Natural killer cell (primary cell): ENCODE measurements around the gene RAMP1. TPM values are rescaled to one million over a fixed set of nuclear protein-coding genes. Genes with fewer than 3 reads are reported as not detected.

Source experiments
- ATAC-seq, 3 donors: fragments of 150-1000 bp in 2 of 3; fragments of 200-7000 bp in 1 of 3; cut with Tn5 transposase; 1 replicate in 1 of 3; 2 replicates in 2 of 3; pipeline ENCODE4 v1.10.0; 2021; ENCODE audit warnings: mild to moderate bottlenecking in 2 of 3, moderate library complexity in 2 of 3
- DNase-seq, 2 donors: peaks; one replicate each; pipeline versions ENCODE4 v3.0.0 to v3.0.0-alpha.2; 2013 to 2021; ENCODE audit warnings: mixed read lengths in 1 of 2
- H3K27ac ChIP-seq: one replicate; pipeline ENCODE4 v1.5.1; 2013; ENCODE audit warnings: mild to moderate bottlenecking, low read length
- H3K27me3 ChIP-seq: one replicate; pipeline ENCODE4 v1.6.1; 2013; ENCODE audit warnings: low read length; ENCODE audit not compliant: control insufficient read depth, insufficient read depth
- H3K36me3 ChIP-seq: one replicate; pipeline ENCODE4 v1.6.1; 2013; ENCODE audit warnings: low read length; ENCODE audit not compliant: control insufficient read depth, insufficient read depth
- H3K4me1 ChIP-seq: one replicate; pipeline ENCODE4 v1.6.1; 2013; ENCODE audit warnings: low read length; ENCODE audit not compliant: control insufficient read depth, insufficient read depth
- H3K4me3 ChIP-seq: one replicate; pipeline ENCODE4 v1.5.1; 2013; ENCODE audit warnings: low read length
- H3K9me3 ChIP-seq: one replicate; pipeline ENCODE4 v1.6.1; 2013; ENCODE audit warnings: low read length; ENCODE audit not compliant: control insufficient read depth, insufficient read depth
- H3K27ac Mint-ChIP-seq, 2 donors: one replicate each; pipeline ENCODE4 v1.8.0; 2022; ENCODE audit warnings: mild to moderate bottlenecking in 2 of 2, mixed read lengths in 2 of 2, moderate library complexity in 1 of 2
- H3K27me3 Mint-ChIP-seq, 2 donors: one replicate each; pipeline ENCODE4 v1.8.0; 2022; ENCODE audit warnings: low read depth in 2 of 2, mixed read lengths in 2 of 2
- H3K36me3 Mint-ChIP-seq: one replicate; pipeline ENCODE4 v1.8.0; 2022; ENCODE audit warnings: mixed read lengths
- H3K4me1 Mint-ChIP-seq, 2 donors: one replicate each; pipeline ENCODE4 v1.8.0; 2022; ENCODE audit warnings: mixed read lengths in 2 of 2
- H3K4me3 Mint-ChIP-seq: one replicate; pipeline ENCODE4 v1.8.0; 2022; ENCODE audit warnings: mild to moderate bottlenecking, moderate library complexity, mixed read lengths
- H3K9me3 Mint-ChIP-seq, 2 donors: one replicate each; pipeline ENCODE4 v1.8.0; 2022; ENCODE audit warnings: mixed read lengths in 2 of 2
- CTCF ChIP-seq: fragments of 200-600 bp; IDR thresholded peaks from one replicate; pipeline ENCODE4 v1.8.0; 2022; ENCODE audit warnings: antibody characterized with exemption
- WGBS: methylation state at CpG from one replicate; pipeline ENCODE4 v1.1.7; 2013; ENCODE audit warnings: missing lambda C conversion rate; ENCODE audit not compliant: insufficient coverage; 5-methylcytosine and 5-hydroxymethylcytosine counted together
- intact Hi-C: fragments of 100-400 bp; cut with micrococcal nuclease; formaldehyde crosslinking; loops from one replicate; pipeline ENCODE4 v1.14.2; 2022
- total RNA-seq, 4 donors: library from RNA; stranded (reverse); fragments of 120-200 nt in 1 of 4; gene quantifications; one replicate each; pipeline versions ENCODE4 v1.2.3 to v1.2.4, GENCODE V29; 2013 to 2022

The RAMP1 gene
- total RNA-seq, 3 donors from 2014 or later (not counting 1 experiment from before 2014, with no cell fraction given), result 3.9 to 11.0 (median 4.9) TPM

GRCh38 chr2:237935740-237936452 is 76.5 kb downstream of the RAMP1 start:
- H3K4me3 ChIP-seq, result no peak overlapping the region
- H3K36me3 ChIP-seq, result no peaks in the 10 kb centered on the region
- H3K27me3 ChIP-seq, result no peaks in the 10 kb centered on the region
- no peak for TF ChIP-seq CTCF
- intact Hi-C loops, result no loop called here
- Mint-ChIP-seq H3K4me3 (no peak overlapping the region), H3K27ac (no peak overlapping the region), H3K36me3 (no peaks in the 10 kb centered on the region), H3K27me3 (no peaks in the 10 kb centered on the region), H3K9me3 (no peaks in the 10 kb centered on the region), H3K4me1 (peaks cover 30 to 31% of the 10 kb centered on the region in 2 donors)
- H3K4me1 ChIP-seq, result peaks cover 9% of the 10 kb centered on the region
- DNase-seq (no peak), ATAC-seq (no peak)
- WGBS, result 88% methylated on average over 10 of the region's 11 CpGs
- H3K27ac ChIP-seq, result no peak overlapping the region
- no peaks in the 10 kb centered on the region for H3K9me3 ChIP-seq

- peaks cover 40% of the 10 kb centered on the region for H3K4me1 ChIP-seq
- no peaks in the 10 kb centered on the region for H3K36me3 Mint-ChIP-seq
- intact Hi-C loops, result no loop called here
- peak overlapping the region; percentile 51 for H3K4me3 Mint-ChIP-seq
- DNase-seq (no peak), ATAC-seq (no peak)
- no peak overlapping the region for H3K4me3 ChIP-seq
- peaks cover 59 to 62% of the 10 kb centered on the region in 2 donors for H3K4me1 Mint-ChIP-seq
- peaks cover 7% of the 10 kb centered on the region for H3K9me3 ChIP-seq
- no peak overlapping the region for H3K27ac ChIP-seq
- H3K27me3 ChIP-seq, result no peaks in the 10 kb centered on the region
- H3K9me3 Mint-ChIP-seq, result no peaks in the 10 kb centered on the region
- no peak for TF ChIP-seq CTCF
- no peaks in the 10 kb centered on the region for H3K36me3 ChIP-seq
- H3K27ac Mint-ChIP-seq, result peak overlapping the region; percentile 6 to 49
- H3K27me3 Mint-ChIP-seq, result no peaks in the 10 kb centered on the region
Observed at GRCh38 chr2:237939251-237939650, 79.8 kb downstream of the RAMP1 start.

- peak overlapping the region; percentile 77 for H3K4me3 Mint-ChIP-seq
- TF ChIP-seq CTCF, result no peak
- Histone ChIP-seq H3K4me1 (peaks cover 56% of the 10 kb centered on the region), H3K4me3 (no peak overlapping the region), H3K36me3 (no peaks in the 10 kb centered on the region), H3K9me3 (peaks cover 13% of the 10 kb centered on the region), H3K27ac (peak overlapping the region; percentile 85), H3K27me3 (no peaks in the 10 kb centered on the region)
- no peaks in the 10 kb centered on the region for H3K36me3 Mint-ChIP-seq
- DNase-seq, result no peak
- peaks cover 71 to 72% of the 10 kb centered on the region in 2 donors for H3K4me1 Mint-ChIP-seq
- H3K9me3 Mint-ChIP-seq, result no peaks in the 10 kb centered on the region
- peak overlapping the region; percentile 92 to 93 for H3K27ac Mint-ChIP-seq
- H3K27me3 Mint-ChIP-seq, result no peaks in the 10 kb centered on the region
- intact Hi-C loops, result no loop called here
- ATAC-seq, result no peak
Observed at GRCh38 chr2:237940828-237941227, 81.4 kb downstream of the RAMP1 start.

- H3K36me3 ChIP-seq, result no peaks in the 10 kb centered on the region
- no peak for TF ChIP-seq CTCF
- H3K27ac ChIP-seq, result peak overlapping the region; percentile 85
- Mint-ChIP-seq H3K4me1 (peaks cover 73% of the 10 kb centered on the region in 2 donors), H3K36me3 (no peaks in the 10 kb centered on the region), H3K9me3 (peaks cover 2% of the 10 kb centered on the region in 2 donors), H3K4me3 (peak overlapping the region; percentile 77), H3K27ac (peak overlapping the region; percentile 92 to 93), H3K27me3 (no peaks in the 10 kb centered on the region)
- H3K4me3 ChIP-seq, result no peak overlapping the region
- H3K9me3 ChIP-seq, result peaks cover 13% of the 10 kb centered on the region
- WGBS, result 63% methylated on average over 2 of the region's 2 CpGs
- H3K27me3 ChIP-seq, result no peaks in the 10 kb centered on the region
- H3K4me1 ChIP-seq, result peaks cover 60% of the 10 kb centered on the region
- intact Hi-C loops, result no loop called here
- DNase-seq (no peak), ATAC-seq (no peak)
Observed at GRCh38 chr2:237941239-237941638, 81.8 kb downstream of the RAMP1 start.
